Activated CD8-positive, alpha-beta memory T cell treated with anti-CD3 and anti-CD28 coated beads for 36 hours (primary cell): ENCODE measurements around the gene SLC45A3. TPM values are rescaled to one million over a fixed set of nuclear protein-coding genes. Genes with fewer than 3 reads are reported as not detected.
"Not testable (repeated sequence)": the region's sequence is repeated elsewhere in the genome, so short reads cannot be mapped to it uniquely, and the experiment has no call there.

Experiments
- CTCF ChIA-PET: fragments of 350-600 bp; sonication (Branson Sonifier 250); formaldehyde crosslinking; loops from one replicate; lab custom pipeline; 2021; ENCODE audit warnings: antibody characterized with exemption; lab: Charles Lee
- POLR2A ChIA-PET: fragments of 350-600 bp; sonication (Branson Sonifier 250); formaldehyde crosslinking; loops from one replicate; lab custom pipeline; 2021; ENCODE audit warnings: antibody characterized with exemption; lab: Charles Lee
- total RNA-seq, 2 experiments: library from RNA; stranded (reverse); gene quantifications; one replicate each; pipeline ENCODE4 v1.2.3, GENCODE V29; 2021

SLC45A3 gene
- total RNA-seq, 2 experiments from 2014 or later, result 0.19 to 0.57 TPM

GRCh38 chr1:205660361-205660760 is 19.9 kb downstream of the SLC45A3 start:
- ChIA-PET POLR2A (no interaction called here), CTCF (interaction anchor here (1.5 to 8.4 kb wide), 7 partner anchors 15 to 317 kb away, joined by 3 to 179 read pairs (median 23); partner anchors contain the start of gene ELK4)

- POLR2A ChIA-PET, result interaction anchor here (0.6 to 2.4 kb wide), 4 partner anchors 44 to 133 kb away, joined by 3 to 12 read pairs (median 4); no protein-coding TSS in a partner anchor
Measured at GRCh38 chr1:205658943-205659581, 21.2 kb downstream of the SLC45A3 start.

GRCh38 chr1:205656236-205656635 is 24.1 kb downstream of the SLC45A3 start:
- ChIA-PET CTCF (interaction anchor here (1.1 to 8.4 kb wide), 7 partner anchors 11 to 321 kb away, joined by 3 to 179 read pairs (median 23); partner anchors contain the start of gene ELK4), POLR2A (no interaction called here)

More at GRCh38 chr1:205658943-205659581, 21.2 kb downstream of the SLC45A3 start:
- CTCF ChIA-PET, result interaction anchor here (0.5 to 8.4 kb wide), 37 partner anchors 8 to 327 kb away, joined by 3 to 179 read pairs (median 5); partner anchors contain the start of genes ELK4, RAB29 and SLC45A3

GRCh38 chr1:205652984-205653383 is 27.3 kb downstream of the SLC45A3 start:
- POLR2A ChIA-PET, result no interaction called here
- CTCF ChIA-PET, result no interaction called here

- CTCF ChIA-PET, result interaction anchor here (1.6 kb wide), 1 partner anchor 58 kb away, joined by 6 read pairs; no protein-coding TSS in a partner anchor
Measured at GRCh38 chr1:205650241-205650640, 30.1 kb downstream of the SLC45A3 start.

GRCh38 chr1:205645519-205645918 is 34.8 kb downstream of the SLC45A3 start:
- ChIA-PET POLR2A (no interaction called here), CTCF (interaction anchor here (1.0 to 3.0 kb wide), 3 partner anchors 12 to 54 kb away, joined by 3 to 13 read pairs (median 8); no protein-coding TSS in a partner anchor)

More at GRCh38 chr1:205650241-205650640, 30.1 kb downstream of the SLC45A3 start:
- POLR2A ChIA-PET, result no interaction called here

- ChIA-PET CTCF (interaction anchor here (1.0 to 3.2 kb wide), 4 partner anchors 10 to 51 kb away, joined by 3 to 13 read pairs (median 8); no protein-coding TSS in a partner anchor), POLR2A (no interaction called here)
Measured at GRCh38 chr1:205642679-205643307, 37.5 kb downstream of the SLC45A3 start.

GRCh38 chr1:205639567-205639966 is 40.7 kb downstream of the SLC45A3 start:
- ChIA-PET CTCF (interaction anchor here (0.7 to 1.6 kb wide), 3 partner anchors 18 to 48 kb away, joined by 3 to 7 read pairs (median 3); partner anchors contain the start of gene SLC45A3), POLR2A (no interaction called here)

GRCh38 chr1:205637854-205638468 is 42.3 kb downstream of the SLC45A3 start:
- ChIA-PET CTCF (no interaction called here), POLR2A (no interaction called here)

GRCh38 chr1:205636732-205637131 is 43.6 kb downstream of the SLC45A3 start:
- ChIA-PET POLR2A (no interaction called here), CTCF (interaction anchor here (2.2 kb wide), 1 partner anchor 45 kb away, joined by 11 read pairs; no protein-coding TSS in a partner anchor)

- CTCF ChIA-PET, result interaction anchor here (2.2 kb wide), 1 partner anchor 45 kb away, joined by 11 read pairs; no protein-coding TSS in a partner anchor
- POLR2A ChIA-PET, result not testable (repeated sequence)
Measured at GRCh38 chr1:205636138-205636530, 44.2 kb downstream of the SLC45A3 start.

- ChIA-PET CTCF (interaction anchor here (0.5 to 5.4 kb wide), 6 partner anchors 26 to 104 kb away, joined by 3 to 91 read pairs (median 5); no protein-coding TSS in a partner anchor), POLR2A (interaction anchor here (3.9 kb wide), 1 partner anchor 41 kb away, joined by 59 read pairs; no protein-coding TSS in a partner anchor)
Measured at GRCh38 chr1:205633421-205633976, 46.8 kb downstream of the SLC45A3 start.

GRCh38 chr1:205632669-205633169 is 47.6 kb downstream of the SLC45A3 start:
- CTCF ChIA-PET, result interaction anchor here (0.8 to 5.4 kb wide), 13 partner anchors 10 to 147 kb away, joined by 3 to 91 read pairs (median 3); no protein-coding TSS in a partner anchor
- POLR2A ChIA-PET, result interaction anchor here (0.6 to 3.9 kb wide), 7 partner anchors 32 to 1080 kb away, joined by 3 to 59 read pairs (median 3); partner anchors contain the start of genes NUCKS1 and SLC45A3

GRCh38 chr1:205631768-205632668 is 48.3 kb downstream of the SLC45A3 start, which contains the start of gene ELK4:
ELK4 (minus strand) TSS chr1:205632011; CDS start chr1:205623882, 8,129 bp downstream.
- ChIA-PET POLR2A (interaction anchor here (0.6 to 3.9 kb wide), 8 partner anchors 31 to 1081 kb away, joined by 3 to 59 read pairs (median 3); partner anchors contain the start of genes NUCKS1 and SLC45A3), CTCF (interaction anchor here (0.6 to 5.4 kb wide), 13 partner anchors 11 to 153 kb away, joined by 3 to 91 read pairs (median 4); no protein-coding TSS in a partner anchor)

- POLR2A ChIA-PET, result interaction anchor here (0.5 to 3.9 kb wide), 9 partner anchors 13 to 509 kb away, joined by 3 to 59 read pairs (median 3); partner anchors contain the start of genes RBBP5 and SLC45A3
- CTCF ChIA-PET, result interaction anchor here (0.6 to 5.4 kb wide), 7 partner anchors 25 to 100 kb away, joined by 3 to 91 read pairs (median 3); no protein-coding TSS in a partner anchor
Measured at GRCh38 chr1:205631010-205631767, 49.1 kb downstream of the SLC45A3 start.

GRCh38 chr1:205630651-205631009 is 49.7 kb downstream of the SLC45A3 start:
- ChIA-PET POLR2A (interaction anchor here (0.5 to 3.9 kb wide), 8 partner anchors 12 to 509 kb away, joined by 3 to 59 read pairs (median 3); partner anchors contain the start of genes RBBP5 and SLC45A3), CTCF (interaction anchor here (5.4 kb wide), 1 partner anchor 40 kb away, joined by 91 read pairs; no protein-coding TSS in a partner anchor)
